Smooth muscle cell (in vitro differentiated cells): ENCODE results near the gene DAB2IP. TPM values are rescaled to one million over a fixed set of nuclear protein-coding genes. Genes with fewer than 3 reads are reported as not detected.

Experiments used
- DNase-seq: peaks from one replicate; lab custom pipeline; 2025; ENCODE audit not compliant: unreplicated experiment; lab: John Stamatoyannopoulos, UW
- H2AFZ ChIP-seq: fragments of 200-600 bp; sonication (generic); 2 replicates; pipeline ENCODE4 v1.6.0; 2016; ENCODE audit warnings: antibody characterized with exemption, low read depth, mild to moderate bottlenecking
- H3F3A ChIP-seq: fragments of 200-600 bp; sonication (generic); 2 replicates; pipeline ENCODE4 v1.6.0; 2017; ENCODE audit warnings: antibody characterized with exemption, low read depth
- H3K27ac ChIP-seq: fragments of 200-600 bp; sonication (generic); 2 replicates; pipeline ENCODE4 v1.5.1; 2016; ENCODE audit warnings: low read depth, mild to moderate bottlenecking
- H3K27me3 ChIP-seq: fragments of 200-600 bp; sonication (generic); 2 replicates; pipeline ENCODE4 v1.6.1; 2016; ENCODE audit warnings: low read depth, mild to moderate bottlenecking
- H3K36me3 ChIP-seq: fragments of 200-600 bp; sonication (generic); 2 replicates; pipeline ENCODE4 v1.5.1; 2016; ENCODE audit warnings: low read depth
- H3K4me1 ChIP-seq: fragments of 200-600 bp; sonication (generic); 2 replicates; pipeline ENCODE4 v1.5.1; 2016; ENCODE audit warnings: low read depth
- H3K4me2 ChIP-seq: fragments of 200-600 bp; sonication (generic); 2 replicates; pipeline ENCODE4 v1.6.0; 2016; ENCODE audit warnings: mild to moderate bottlenecking
- H3K4me3 ChIP-seq: fragments of 200-600 bp; sonication (generic); 2 replicates; pipeline ENCODE4 v1.5.1; 2016; ENCODE audit warnings: mild to moderate bottlenecking
- H3K79me2 ChIP-seq: fragments of 200-600 bp; sonication (generic); 2 replicates; pipeline ENCODE4 v1.6.0; 2016; ENCODE audit warnings: low read depth, mild to moderate bottlenecking
- H3K9ac ChIP-seq: fragments of 200-600 bp; sonication (generic); 2 replicates; pipeline ENCODE4 v1.6.0; 2016; ENCODE audit warnings: low read depth
- H3K9me3 ChIP-seq: fragments of 200-600 bp; sonication (generic); replicated peaks from 2 replicates; pipeline ENCODE4 v1.5.1; 2016; ENCODE audit warnings: low read depth
- H4K20me1 ChIP-seq: fragments of 200-600 bp; sonication (generic); 2 replicates; pipeline ENCODE4 v1.6.0; 2016; ENCODE audit warnings: low read depth
- WGBS: methylation state at CpG from one replicate; pipeline ENCODE4 v1.1.7; 2016; ENCODE audit warnings: low lambda C conversion rate; 5-methylcytosine and 5-hydroxymethylcytosine counted together
- polyA plus RNA-seq: library from polyadenylated mRNA; unstranded; fragments of >200 nt; fragmentation: Nextera tagmentation; extraction: Ambion mirVana; gene quantifications from 2 replicates; pipeline ENCODE4 v1.2.1, GENCODE V29; 2016
- total RNA-seq: library from RNA; depleted of rRNA; stranded (reverse); fragments of >200 nt; gene quantifications from 2 replicates; pipeline ENCODE4 v1.2.3, GENCODE V29; 2014
- TF ChIP-seq, protein P1 (sequence below): fragments of 200-600 bp; sonication (generic); IDR thresholded peaks from 2 replicates; pipeline ENCODE4 v1.5.1; 2017; ENCODE audit warnings: borderline replicate concordance, mild to moderate bottlenecking, antibody characterized with exemption; ENCODE audit not compliant: insufficient read depth, poor library complexity, severe bottlenecking

The DAB2IP gene
- total and polyA plus RNA-seq, 2 experiments from 2014 or later, result 10.4 to 15.5 TPM

DNA sequence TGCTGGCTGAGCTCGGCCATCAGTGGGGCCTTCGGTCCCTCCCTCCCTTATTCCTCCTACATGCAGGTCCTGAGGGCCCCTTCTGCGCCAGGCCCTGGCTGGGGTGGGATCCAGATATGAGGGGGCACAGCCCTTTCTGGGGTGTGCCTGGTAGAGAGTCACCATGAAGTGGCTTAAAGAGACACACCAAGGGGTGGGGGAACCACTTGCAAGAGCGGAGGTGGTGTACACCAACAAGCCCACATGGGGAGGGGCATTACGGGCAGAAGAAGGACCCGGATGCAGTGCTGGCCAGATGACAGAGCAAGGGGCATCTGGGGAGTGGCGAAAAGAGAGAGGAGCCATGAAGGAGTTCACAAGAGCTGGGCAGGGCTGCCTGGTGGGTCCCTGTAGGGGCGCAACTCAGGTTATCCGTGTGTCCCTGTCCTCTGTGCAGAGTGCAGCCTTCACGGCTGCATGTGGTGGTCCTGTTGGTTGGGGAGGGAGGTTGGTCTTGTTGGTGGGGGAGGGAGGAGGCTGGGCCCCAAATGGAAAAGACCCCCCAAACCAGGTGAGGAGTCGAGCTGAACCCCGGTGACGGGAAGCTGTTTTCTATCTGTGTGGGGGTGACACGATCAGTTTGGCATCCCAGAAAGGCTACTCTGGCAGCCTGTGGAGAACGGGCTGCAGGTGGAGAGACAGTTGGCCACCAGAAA is 158.1 kb downstream of the DAB2IP start:
- no peaks in the 10 kb centered on the region for H3K27me3 ChIP-seq
- no peak for DNase-seq

DNA sequence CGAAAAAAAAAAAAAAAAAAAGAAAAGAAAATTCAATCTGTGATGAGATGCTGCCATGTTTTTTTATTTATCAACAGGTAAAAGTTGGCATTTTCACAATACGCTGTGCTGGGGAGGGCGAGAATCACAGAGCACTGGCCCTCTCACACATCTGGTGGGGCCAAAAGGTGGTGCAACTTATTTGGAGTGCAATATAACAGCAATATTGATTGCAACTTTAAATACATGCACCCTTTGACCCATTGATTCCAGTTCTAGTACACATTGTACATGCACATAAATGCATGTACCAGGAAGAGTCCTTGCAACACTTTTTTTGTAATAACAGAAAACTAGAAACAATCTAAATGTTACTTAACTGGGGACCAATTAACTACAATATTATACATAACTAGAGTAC is 159.1 kb downstream of the DAB2IP start:
- H3F3A ChIP-seq, result no peaks in the 10 kb centered on the region
- no peaks in the 10 kb centered on the region for H3K4me1 ChIP-seq
- no peak overlapping the region for H3K4me3 ChIP-seq
- no peaks in the 10 kb centered on the region for H3K9me3 ChIP-seq
- H3K27ac ChIP-seq, result no peak overlapping the region
- H2AFZ ChIP-seq, result no peak overlapping the region
- H3K79me2 ChIP-seq, result no peaks in the 10 kb centered on the region
- no peaks in the 10 kb centered on the region for H3K27me3 ChIP-seq
- WGBS, result 89% methylated on average over 3 of the region's 3 CpGs
- no peak overlapping the region for H3K4me2 ChIP-seq
- no peak for DNase-seq
- no peak overlapping the region for H3K9ac ChIP-seq
- H4K20me1 ChIP-seq, result no peaks in the 10 kb centered on the region
- H3K36me3 ChIP-seq, result no peaks in the 10 kb centered on the region
- TF ChIP-seq, protein P1, sequence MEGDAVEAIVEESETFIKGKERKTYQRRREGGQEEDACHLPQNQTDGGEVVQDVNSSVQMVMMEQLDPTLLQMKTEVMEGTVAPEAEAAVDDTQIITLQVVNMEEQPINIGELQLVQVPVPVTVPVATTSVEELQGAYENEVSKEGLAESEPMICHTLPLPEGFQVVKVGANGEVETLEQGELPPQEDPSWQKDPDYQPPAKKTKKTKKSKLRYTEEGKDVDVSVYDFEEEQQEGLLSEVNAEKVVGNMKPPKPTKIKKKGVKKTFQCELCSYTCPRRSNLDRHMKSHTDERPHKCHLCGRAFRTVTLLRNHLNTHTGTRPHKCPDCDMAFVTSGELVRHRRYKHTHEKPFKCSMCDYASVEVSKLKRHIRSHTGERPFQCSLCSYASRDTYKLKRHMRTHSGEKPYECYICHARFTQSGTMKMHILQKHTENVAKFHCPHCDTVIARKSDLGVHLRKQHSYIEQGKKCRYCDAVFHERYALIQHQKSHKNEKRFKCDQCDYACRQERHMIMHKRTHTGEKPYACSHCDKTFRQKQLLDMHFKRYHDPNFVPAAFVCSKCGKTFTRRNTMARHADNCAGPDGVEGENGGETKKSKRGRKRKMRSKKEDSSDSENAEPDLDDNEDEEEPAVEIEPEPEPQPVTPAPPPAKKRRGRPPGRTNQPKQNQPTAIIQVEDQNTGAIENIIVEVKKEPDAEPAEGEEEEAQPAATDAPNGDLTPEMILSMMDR, result no peak

More for the DNA sequence above, 158.1 kb downstream of the DAB2IP start:
- Histone ChIP-seq H3K4me2 (no peak overlapping the region), H3K4me1 (no peaks in the 10 kb centered on the region), H3K27ac (no peak overlapping the region), H2AFZ (no peak overlapping the region), H3K36me3 (no peaks in the 10 kb centered on the region), H3K4me3 (no peak overlapping the region), H4K20me1 (no peaks in the 10 kb centered on the region), H3K79me2 (no peaks in the 10 kb centered on the region), H3F3A (no peaks in the 10 kb centered on the region), H3K9ac (no peak overlapping the region), H3K9me3 (no peaks in the 10 kb centered on the region)
- WGBS, result 82% methylated on average over 15 of the region's 15 CpGs
- TF ChIP-seq, protein P1, result no peak

DNA sequence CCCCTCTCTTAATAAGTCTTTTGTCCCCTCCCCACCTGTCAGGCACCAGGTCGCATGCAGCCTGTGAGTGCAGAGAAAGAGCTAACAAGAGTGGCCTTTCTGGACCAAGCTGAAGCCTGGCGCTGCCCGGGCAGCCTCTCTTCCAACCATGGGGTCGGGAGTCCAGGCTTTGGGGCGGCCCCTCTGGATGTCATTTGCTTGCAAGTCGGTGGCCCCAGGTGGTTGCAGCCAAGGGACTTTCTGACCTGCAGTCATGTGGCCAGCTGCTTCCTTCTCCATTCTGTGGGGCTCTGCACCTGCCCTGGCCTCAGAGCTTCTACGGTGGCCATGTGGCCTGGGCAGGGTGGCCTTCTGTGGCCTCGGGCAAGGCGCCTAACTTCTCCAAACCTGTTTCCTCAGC is 159.7 kb downstream of the DAB2IP start:
- Histone ChIP-seq H3K36me3 (no peaks in the 10 kb centered on the region), H3K4me3 (no peak overlapping the region), H3K9me3 (no peaks in the 10 kb centered on the region), H3K4me1 (no peaks in the 10 kb centered on the region), H3K9ac (no peak overlapping the region), H3F3A (no peaks in the 10 kb centered on the region), H3K27ac (no peak overlapping the region), H3K79me2 (no peaks in the 10 kb centered on the region), H4K20me1 (no peaks in the 10 kb centered on the region), H3K27me3 (no peaks in the 10 kb centered on the region), H3K4me2 (no peak overlapping the region), H2AFZ (no peak overlapping the region)
- WGBS, result 87% methylated on average over 9 of the region's 9 CpGs
- DNase-seq, result no peak
- TF ChIP-seq, protein P1, result no peak

DNA sequence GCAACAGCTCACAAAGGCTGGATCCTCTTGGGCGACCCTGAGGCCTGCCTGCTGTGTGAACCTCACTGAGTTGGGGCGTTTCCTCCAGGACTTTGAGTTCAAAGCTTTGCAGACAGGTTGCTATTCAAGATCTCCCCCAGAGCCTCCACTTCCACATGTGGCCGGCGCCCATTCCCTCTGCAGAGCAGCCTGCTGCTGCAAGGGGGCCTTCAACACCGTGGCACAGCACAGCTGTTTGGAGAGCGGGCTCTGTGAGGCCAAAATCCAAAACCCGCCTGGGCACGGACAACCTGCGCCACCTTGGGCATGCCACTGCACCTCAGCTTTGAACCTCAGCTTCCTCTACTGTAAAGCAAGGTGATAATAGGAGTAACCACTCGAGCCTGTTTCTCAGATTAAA is 160.3 kb downstream of the DAB2IP start:
- WGBS, result 95% methylated on average over 10 of the region's 10 CpGs
- DNase-seq, result no peak

More for the DNA sequence above, 160.3 kb downstream of the DAB2IP start:
- H3K27me3 ChIP-seq, result peaks cover under 1% of the 10 kb centered on the region
- TF ChIP-seq, protein P1, result no peak
- no peaks in the 10 kb centered on the region for H3K4me1 ChIP-seq
- no peak overlapping the region for H3K27ac ChIP-seq
- no peak overlapping the region for H3K4me3 ChIP-seq
- no peaks in the 10 kb centered on the region for H3K79me2 ChIP-seq
- no peaks in the 10 kb centered on the region for H4K20me1 ChIP-seq
- no peaks in the 10 kb centered on the region for H3F3A ChIP-seq
- no peak overlapping the region for H2AFZ ChIP-seq
- H3K9me3 ChIP-seq, result no peaks in the 10 kb centered on the region
- no peaks in the 10 kb centered on the region for H3K36me3 ChIP-seq
- no peak overlapping the region for H3K9ac ChIP-seq
- H3K4me2 ChIP-seq, result no peak overlapping the region
